GM10847 (cell line): ENCODE data around the gene ZDHHC18.

Source experiments
- POLR2A ChIP-seq: IDR thresholded peaks from 2 replicates; pipeline ENCODE4 v1.6.1; 2011; ENCODE audit not compliant: insufficient read length; ENCODE audit errors: extremely low read depth

The ZDHHC18 gene

DNA sequence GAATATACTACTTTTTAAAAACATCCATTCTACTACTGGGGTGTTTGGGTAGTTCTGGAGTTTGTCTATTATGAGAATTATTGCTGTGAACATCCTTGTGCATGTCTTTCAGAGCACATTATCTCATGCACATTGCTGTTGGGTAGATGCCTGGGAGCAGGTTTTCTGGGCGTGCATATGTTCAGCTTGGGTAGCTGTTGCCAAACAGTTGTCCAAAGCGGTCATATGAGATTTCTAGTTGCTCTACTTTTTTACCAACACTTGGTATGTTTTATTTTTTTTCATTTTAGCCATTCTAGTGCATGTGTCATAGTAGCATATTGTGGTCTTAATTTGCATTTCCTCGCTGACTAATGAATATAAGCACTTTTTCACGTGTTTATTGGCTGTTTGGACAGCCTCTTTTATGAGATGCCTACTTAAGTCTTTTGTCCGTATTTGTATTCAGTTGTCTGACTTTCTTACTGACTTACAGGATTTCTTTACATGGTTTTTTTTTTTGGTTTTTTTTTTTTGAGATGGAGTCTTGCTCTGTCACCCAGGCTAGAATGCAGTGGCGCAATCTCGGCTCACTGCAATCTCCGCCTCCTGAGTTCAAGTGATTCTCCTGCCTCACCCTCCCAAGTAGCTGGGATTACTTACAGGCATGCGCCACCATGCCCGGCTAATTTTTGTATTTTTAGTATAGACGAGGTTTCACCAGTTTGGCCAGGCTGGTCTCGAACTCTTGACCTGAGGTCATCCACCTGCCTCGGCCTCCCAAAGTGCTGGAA lies 18.1 kb downstream of the ZDHHC18 start:
- no peak for TF ChIP-seq POLR2A

DNA sequence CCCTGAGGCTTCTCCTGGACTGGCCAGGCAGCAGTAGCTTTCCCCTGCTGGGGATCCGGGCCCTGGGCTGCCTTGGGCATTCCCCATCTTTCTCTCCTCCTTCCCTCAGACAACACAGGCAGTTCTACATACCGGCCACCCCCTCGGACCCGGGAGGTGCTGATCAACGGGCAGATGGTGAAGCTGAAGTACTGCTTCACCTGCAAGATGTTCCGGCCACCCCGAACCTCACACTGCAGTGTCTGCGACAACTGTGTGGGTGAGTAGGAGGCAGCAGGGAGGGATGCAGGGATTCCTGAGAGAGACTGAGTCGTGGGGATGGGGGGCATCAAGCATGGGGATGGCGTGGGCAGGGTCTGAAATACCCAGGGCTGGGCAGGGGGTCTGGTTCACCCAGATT lies 22.0 kb downstream of the ZDHHC18 start:
- TF ChIP-seq POLR2A: no peak

DNA sequence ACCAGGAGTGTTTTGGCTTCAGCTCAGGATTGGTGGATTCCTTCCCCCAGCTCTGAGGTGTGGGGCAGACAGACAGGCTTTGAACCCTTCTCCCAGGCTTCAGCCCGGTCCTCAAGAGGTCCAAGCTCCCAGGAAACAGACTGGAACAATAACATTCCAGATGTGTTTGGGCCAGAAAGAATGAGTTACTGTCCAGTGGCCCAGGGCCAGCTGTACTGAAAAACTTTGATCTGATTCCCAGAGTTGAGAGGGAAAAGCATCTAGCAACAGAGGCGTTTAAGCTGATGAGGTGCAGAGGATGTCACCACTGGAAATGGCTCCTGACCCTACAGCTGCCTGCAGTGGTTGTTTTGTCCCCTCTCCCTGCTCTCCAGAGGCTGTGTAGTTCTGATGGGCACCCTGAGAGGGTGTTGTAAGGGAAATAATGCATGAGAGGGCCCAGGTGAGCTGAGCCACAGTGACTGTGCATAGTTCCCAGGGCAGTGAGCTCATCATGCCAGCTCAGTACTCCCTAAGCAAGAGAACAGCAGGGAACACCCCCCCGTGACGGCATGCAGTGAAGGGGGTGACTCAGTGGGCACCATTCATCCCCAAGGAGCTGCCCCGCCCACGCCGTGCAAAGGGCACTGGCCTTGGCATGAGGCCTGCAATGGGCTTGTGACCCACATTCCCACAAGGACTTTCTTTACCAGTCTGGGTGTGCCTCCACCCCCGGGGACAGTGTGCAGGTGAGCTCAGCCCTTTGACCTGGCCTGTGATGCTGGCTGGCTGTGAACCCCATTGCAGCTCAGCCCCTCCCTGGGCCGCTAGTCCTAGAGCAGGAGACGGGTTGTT lies 22.7 kb downstream of the ZDHHC18 start:
- no peak for TF ChIP-seq POLR2A

DNA sequence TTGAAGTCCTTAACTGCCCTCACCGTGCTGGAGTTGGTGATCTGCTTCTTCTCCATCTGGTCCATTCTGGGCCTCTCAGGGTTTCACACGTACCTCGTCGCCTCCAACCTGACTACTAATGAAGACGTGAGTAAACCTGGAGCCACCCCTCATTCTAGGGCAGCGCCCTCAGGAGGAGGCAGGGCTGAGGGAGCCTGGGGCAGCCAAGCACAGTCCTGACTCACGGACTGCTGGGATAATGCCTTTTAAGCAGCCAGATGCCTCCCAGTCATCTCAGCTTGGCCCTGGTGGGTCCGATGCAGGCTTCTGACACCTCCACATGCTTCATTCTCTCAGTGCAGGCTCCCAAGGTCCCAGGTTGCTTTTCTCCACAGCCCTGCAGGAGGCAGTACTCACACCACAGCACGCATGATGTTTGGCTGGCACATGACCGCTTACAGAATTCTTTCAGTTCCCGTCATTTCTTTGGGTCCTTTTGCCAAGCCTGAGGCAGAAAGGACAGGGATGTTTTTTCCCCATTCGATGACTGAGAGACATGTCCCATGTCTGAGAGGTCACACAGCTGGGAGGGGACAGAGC lies 24.7 kb downstream of the ZDHHC18 start:
- TF ChIP-seq POLR2A: no peak

DNA sequence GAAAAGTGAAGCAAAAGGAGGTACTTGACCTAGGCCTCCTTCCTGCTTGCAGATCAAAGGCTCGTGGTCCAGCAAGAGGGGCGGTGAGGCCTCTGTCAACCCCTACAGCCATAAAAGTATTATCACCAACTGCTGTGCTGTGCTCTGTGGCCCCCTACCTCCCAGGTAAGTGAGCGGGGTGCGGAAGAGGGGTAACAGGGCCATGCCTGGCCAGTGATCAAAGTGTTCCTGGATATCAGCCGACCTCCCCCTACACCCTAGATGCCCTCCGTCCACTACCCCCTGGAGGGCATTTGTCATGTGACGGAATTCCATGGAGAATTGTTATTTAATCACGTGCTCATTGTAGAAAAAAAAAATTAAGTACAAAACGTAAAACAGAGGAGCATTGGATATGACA lies 26.2 kb downstream of the ZDHHC18 start:
- no peak for TF ChIP-seq POLR2A

DNA sequence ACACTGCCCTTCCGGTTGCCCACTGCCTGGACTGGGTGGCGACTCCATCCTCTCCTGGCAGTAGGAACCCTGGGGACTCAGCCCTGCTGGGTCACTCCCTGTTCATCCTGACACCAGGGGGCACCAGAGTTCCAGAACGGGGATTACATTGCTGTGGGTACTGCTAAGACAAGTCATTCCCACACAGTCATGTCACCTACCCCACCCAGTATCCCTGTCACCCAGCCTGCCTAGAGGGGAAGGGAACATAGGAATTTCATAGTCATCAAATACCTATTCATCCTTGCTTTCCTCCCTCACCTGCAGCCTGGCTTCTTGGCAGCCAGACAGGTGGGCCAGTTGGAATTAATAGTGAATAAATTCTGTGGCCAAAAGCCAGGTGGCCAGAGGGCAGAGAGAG lies 26.7 kb downstream of the ZDHHC18 start:
- TF ChIP-seq POLR2A: no peak

DNA sequence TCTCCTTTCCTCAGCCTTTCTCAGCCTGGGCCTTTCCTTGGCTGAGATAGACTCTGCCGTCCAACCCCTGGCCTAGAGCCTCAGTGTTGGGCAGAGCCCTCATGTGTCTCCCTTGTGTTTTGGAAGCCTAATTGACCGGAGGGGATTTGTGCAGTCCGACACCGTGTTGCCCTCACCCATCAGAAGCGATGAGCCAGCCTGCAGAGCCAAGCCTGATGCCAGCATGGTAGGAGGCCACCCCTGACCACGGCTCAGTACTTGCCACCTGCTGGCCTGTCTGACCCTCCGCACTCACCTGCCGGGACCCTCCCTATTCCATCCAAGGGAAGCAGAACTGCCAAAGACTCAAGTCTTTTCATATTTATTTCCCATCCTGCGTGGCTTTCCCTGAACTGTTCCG lies 27.1 kb downstream of the ZDHHC18 start:
- TF ChIP-seq POLR2A: no peak

DNA sequence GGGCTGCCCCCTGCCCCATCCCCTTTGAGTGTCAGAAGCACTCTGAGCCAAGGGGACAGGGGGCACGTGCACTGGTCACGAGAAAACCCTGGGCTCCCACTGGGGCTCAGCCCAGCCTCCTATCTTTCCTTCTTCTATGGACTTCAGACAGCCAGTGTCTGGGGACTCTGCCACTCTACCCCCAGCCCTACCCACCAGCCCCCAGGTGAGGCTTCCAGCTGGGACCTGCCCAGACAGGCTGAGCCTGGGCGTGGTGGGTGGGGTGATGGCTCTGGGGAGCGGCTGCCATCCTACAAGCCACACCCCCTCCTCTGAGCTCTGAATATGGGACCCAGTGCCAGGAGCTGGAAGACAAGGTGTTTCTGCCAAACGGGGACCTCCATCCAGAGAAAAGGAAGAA lies 28.4 kb downstream of the ZDHHC18 start:
- no peak for TF ChIP-seq POLR2A

DNA sequence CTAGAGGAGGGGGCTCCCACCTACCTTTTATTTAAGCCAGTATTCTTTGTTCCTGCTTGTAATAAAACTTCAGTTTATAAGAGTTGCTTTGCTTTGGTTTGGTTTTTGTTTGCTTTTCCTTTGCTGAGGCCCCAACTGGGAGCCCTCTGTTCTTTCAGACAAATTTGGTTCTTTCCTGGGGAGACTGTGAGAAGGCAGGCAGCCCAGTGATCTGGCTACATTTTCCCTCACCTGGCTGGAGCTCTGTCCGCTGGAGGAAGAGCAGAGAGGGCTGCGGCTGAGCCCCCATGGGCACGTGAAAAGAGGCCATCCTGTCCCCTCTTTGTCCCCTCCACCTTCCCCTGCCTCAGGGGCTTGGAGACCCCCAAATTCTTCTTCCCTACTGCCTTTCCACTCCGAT lies 29.1 kb downstream of the ZDHHC18 start:
- no peak for TF ChIP-seq POLR2A

DNA sequence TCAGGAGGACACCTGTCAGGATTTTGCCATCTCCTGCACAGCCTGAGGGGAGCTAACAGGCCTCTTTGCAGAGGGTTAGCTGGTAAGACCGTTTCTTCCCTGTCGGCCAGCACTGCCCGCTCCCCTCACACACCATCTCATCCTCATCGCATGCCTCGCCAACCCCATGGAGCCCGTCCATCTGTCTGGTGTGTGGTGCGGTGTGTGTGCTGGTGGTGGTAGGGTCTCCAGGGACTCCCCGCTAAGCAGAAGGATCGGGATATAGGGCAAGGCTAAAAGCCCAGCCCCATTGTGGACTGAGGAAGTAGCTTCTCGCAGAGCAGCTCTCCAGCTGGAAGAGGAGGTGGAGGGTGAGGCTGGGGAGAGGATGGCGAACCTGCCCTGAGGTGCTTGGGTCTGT lies 29.7 kb downstream of the ZDHHC18 start:
- TF ChIP-seq POLR2A: no peak

DNA sequence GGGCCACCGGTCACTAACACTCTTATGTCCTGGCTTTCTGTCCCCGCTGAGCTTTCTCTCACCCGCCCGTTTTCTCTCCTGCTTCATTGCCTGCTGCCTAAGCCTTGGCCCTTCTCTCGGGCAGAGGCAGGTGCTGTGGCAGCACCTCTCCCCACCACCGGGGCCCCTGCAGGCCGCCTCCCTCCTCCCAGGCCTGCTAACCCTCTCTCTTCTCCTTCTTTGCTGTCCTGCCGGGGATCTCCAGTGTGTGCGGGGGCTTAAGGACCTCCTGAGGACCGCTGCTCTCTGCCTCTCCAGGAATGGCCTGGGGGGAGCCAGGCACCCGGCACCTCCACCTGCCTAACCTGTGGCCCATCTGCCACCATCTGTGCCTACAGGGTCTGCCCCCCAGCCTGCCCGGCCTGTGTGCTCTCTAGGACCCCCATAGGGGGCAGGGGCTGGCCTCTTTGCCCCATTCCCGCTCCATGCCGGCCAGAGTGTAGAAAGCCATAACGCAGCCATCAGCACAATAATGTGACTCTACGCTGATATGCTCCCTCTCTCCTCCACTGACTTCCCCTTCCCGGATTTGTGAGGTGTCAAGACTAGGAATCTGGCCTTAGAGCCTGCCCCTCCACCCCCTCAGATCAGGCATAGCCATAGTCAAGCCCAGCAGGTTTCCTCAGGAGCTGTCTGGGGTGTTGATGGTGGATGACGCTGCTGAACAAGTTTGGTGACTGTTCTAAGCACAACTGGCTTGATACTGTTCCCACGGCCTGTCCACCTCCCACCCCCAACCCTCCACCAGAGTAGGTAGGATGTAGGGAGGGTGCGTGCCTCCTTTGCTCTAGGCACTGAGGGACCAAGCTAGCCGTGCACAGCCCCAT lies 30.3 kb downstream of the ZDHHC18 start:
- no peak for TF ChIP-seq POLR2A

DNA sequence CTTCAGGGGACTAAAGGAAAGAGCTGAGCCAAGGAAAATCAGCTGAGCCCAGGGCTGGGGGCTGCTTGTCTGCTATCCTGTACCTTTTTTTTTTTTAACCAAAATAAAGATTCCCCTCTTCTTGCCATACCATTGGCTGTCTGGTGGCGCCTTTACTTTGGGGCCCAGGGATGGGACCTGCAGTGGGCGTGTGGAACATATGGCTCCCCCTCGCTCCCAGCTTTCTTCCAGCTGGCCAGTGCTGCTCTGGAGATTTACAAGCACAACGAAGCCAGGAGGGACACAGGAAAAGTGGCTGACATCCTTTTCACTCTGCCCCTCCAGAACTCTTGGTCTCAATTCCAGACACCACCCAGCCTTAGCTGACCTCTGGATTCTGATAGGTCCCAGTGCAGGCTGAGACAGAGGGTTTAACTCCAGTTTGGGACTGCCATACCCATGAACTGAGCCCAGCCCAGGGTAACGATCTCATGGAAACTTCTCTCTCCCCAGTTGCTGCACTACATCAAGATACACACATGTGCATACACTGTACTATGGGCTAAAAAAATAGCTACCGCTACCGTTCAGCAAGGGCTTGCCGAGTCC lies 31.1 kb downstream of the ZDHHC18 start:
- TF ChIP-seq POLR2A: no peak

DNA sequence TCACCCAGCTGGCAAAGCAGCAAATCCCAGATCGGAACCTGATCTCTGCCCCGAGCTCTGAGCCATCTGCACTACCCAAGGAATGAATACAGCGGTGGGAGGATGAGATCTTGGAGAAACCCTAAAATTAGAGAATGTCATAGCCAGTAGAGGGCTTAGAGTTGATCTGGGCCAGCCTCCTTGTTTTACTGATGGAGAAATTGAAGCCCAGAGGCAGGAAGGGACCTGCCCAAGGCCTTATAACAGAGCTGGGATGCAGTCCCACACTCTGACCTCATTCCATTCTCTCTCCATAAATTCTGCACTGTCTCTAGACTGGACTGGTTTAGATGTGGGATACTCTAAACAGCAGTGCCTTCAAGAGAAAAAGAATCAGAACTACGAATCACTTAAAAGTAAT lies 31.7 kb downstream of the ZDHHC18 start:
- no peak for TF ChIP-seq POLR2A

DNA sequence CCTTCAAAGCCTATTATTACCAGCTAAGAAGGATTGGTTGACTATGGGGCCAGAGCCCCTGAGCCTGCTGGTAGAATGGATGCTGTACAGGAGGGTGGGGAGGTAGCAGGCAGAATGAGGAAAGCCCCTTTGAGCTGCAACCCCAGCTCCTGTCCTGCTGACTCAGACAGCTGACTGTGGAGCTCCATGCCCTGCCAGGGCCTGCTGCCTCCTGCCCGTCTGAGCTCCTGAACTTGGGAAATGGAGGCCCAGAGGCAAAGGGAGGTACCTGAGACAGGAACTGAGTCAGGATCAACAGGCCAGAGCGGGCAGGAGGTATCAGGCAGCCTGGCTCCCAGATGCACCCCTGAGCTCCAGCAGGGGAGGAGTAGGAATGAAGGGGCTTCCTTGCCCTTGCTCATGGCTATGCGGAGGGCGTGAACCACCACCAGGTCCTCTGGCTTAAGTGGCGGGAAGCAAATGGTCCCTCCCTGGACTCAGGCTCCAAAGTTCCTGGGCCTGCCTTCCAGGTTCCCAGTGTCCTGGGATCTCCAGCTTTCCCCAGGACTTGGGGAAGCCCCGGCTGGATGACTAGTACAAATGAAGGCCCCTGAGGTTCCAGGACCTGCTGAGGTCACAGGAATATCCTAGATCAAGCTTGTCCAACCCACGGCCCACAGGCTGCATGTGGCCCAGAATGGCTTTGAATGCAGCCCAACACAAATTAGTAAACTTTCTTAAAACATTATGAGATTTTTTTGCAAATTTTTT lies 32.6 kb downstream of the ZDHHC18 start:
- no peak for TF ChIP-seq POLR2A

DNA sequence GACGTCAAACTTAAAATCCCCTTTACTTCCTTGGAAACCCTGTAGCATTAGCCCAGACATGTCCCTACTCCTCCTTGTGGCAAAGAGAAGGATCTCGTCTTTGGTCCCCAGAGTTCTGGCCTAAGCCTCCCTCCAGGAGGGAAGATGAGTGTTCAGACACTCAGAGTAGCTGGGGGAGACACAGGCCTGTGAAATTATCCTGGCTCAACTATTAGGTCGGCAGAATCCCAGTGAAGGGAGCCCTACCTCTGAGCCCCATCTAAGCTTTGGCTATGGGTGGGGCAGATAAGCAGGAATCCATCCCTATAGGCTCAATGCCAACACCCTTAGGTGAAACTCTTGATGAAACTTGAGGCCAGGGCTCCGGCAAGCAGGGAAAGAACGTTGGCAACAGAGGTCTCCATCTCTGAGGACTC lies 34.8 kb downstream of the ZDHHC18 start:
- no peak for TF ChIP-seq POLR2A
